ENCODE data around the gene PLA2G2F.
A peak's percentile ranks its signal among the peaks of the same experiment; 100 is the strongest.

PLA2G2F gene

GRCh38 chr1:20143734-20144565, 4.8 kb downstream of the PLA2G2F start:
- DNase-seq, result no peak

GRCh38 chr1:20147846-20148570, 8.9 kb downstream of the PLA2G2F start:
- no peak for DNase-seq

- no peak for DNase-seq
These were observed 9.7 kb downstream of the PLA2G2F start for GRCh38 chr1:20148571-20149500.

- DNase-seq, result no peak
These were observed 10.6 kb downstream of the PLA2G2F start for GRCh38 chr1:20149601-20150325.

- no peak for DNase-seq
These were observed 11.2 kb downstream of the PLA2G2F start for GRCh38 chr1:20150326-20150705.

- no peak for DNase-seq
These were observed 11.8 kb downstream of the PLA2G2F start for GRCh38 chr1:20150969-20151368.

GRCh38 chr1:20151906-20152598, 12.9 kb downstream of the PLA2G2F start:
- peak; percentile 56 to 65 for DNase-seq

GRCh38 chr1:20152599-20152930, 13.4 kb downstream of the PLA2G2F start:
- no peak for DNase-seq

- no peak for DNase-seq
These were observed 13.9 kb downstream of the PLA2G2F start for GRCh38 chr1:20153000-20153418.

GRCh38 chr1:20154301-20154831, 15.2 kb downstream of the PLA2G2F start:
- DNase-seq, result no peak

- DNase-seq, result no peak
These were observed 19.4 kb downstream of the PLA2G2F start for GRCh38 chr1:20158358-20159070.

- no peak for DNase-seq
These were observed 20.9 kb downstream of the PLA2G2F start for GRCh38 chr1:20160034-20160433.

GRCh38 chr1:20164694-20165202, 25.6 kb downstream of the PLA2G2F start:
- DNase-seq, result no peak

- DNase-seq, result no peak
These were observed 26.4 kb downstream of the PLA2G2F start for GRCh38 chr1:20165522-20165951.

GRCh38 chr1:20166051-20166450, 26.9 kb downstream of the PLA2G2F start:
- DNase-seq, result no peak

GRCh38 chr1:20167126-20167525, 28.0 kb downstream of the PLA2G2F start:
- DNase-seq, result no peak

- DNase-seq, result no peak
These were observed 29.7 kb downstream of the PLA2G2F start for GRCh38 chr1:20168564-20169491.

GRCh38 chr1:20169932-20170331, 30.8 kb downstream of the PLA2G2F start:
- DNase-seq, result no peak

GRCh38 chr1:20172033-20172590, 33.0 kb downstream of the PLA2G2F start:
- no peak for DNase-seq
